Measurements from ENCODE around the gene FOXK1. TPM values are rescaled to one million over a fixed set of nuclear protein-coding genes. Genes with fewer than 3 reads are reported as not detected.

Gene FOXK1
- polyA plus RNA-seq, 1 experiment, result 3.4 TPM

DNA sequence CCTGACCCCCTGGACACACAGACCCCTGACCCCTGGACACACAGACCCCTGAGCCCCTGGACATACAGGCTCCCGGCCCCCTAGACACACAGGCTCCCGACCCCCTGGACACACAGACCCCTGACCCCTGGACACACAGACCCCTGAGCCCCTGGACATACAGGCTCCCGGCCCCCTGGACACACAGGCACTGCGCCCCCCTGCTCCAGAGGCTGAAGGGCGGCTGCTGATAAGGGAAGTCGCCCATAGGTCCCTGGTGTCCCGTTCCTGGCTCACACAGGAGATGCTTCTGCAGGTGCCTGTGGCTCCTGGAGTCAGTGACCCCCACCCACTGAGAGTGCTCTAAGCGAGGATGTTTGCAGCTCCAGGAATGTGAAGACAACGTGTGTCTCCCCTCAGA, 89.6 kb downstream of the FOXK1 start:
- ChIA-PET POLR2A (no interaction called here), CTCF (no interaction called here)
- DNase-seq (ENCODE audit: low read depth, low spot score), result no peak
- no peak overlapping the region for H3K4me3 ChIP-seq (ENCODE audit: low read depth, low read length)
- no peaks in the 10 kb centered on the region; the same call in 1 of the 2 replicates for H3K9me3 ChIP-seq (ENCODE audit: control insufficient read depth, insufficient read depth, low read length)
- TF ChIP-seq, protein P1, sequence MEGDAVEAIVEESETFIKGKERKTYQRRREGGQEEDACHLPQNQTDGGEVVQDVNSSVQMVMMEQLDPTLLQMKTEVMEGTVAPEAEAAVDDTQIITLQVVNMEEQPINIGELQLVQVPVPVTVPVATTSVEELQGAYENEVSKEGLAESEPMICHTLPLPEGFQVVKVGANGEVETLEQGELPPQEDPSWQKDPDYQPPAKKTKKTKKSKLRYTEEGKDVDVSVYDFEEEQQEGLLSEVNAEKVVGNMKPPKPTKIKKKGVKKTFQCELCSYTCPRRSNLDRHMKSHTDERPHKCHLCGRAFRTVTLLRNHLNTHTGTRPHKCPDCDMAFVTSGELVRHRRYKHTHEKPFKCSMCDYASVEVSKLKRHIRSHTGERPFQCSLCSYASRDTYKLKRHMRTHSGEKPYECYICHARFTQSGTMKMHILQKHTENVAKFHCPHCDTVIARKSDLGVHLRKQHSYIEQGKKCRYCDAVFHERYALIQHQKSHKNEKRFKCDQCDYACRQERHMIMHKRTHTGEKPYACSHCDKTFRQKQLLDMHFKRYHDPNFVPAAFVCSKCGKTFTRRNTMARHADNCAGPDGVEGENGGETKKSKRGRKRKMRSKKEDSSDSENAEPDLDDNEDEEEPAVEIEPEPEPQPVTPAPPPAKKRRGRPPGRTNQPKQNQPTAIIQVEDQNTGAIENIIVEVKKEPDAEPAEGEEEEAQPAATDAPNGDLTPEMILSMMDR (IDR thresholded peaks at IDR 0.05; ENCODE audit: low read depth, low read length), result no peak
- H3K27me3 ChIP-seq (ENCODE audit: control insufficient read depth, insufficient read depth, low read length), result no peaks in the 10 kb centered on the region
- no peak overlapping the region for H3K27ac ChIP-seq (ENCODE audit: low read depth, low read length)

DNA sequence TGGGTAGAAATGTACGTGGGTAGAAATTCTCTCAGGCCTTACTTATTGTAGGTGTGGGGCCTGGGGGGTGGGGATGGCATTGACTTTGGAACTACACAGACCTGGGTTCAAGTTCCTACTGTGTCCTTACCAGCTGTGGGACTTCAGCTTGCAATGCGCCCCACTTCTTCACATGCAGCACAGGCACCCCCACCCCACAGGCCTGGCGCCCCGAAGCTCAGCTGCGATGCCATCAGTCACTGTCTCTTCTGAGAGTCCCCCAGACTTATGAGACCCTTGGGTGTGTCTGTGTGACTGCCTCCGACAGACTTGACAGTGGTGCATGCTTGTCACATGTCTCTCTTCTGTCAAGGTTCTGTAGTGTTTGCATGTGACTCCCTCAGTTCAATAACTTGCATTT, 90.2 kb downstream of the FOXK1 start:
- DNase-seq (ENCODE audit: low read depth, low spot score), result no peak
- no peaks in the 10 kb centered on the region; the same call in 1 of the 2 replicates for H3K9me3 ChIP-seq (ENCODE audit: control insufficient read depth, insufficient read depth, low read length)
- H3K27me3 ChIP-seq (ENCODE audit: control insufficient read depth, insufficient read depth, low read length), result no peaks in the 10 kb centered on the region
- H3K4me3 ChIP-seq (ENCODE audit: low read depth, low read length), result no peak overlapping the region
- POLR2A ChIA-PET, result no interaction called here
- CTCF ChIA-PET, result no interaction called here
- TF ChIP-seq, protein P1 (IDR thresholded peaks at IDR 0.05; ENCODE audit: low read depth, low read length), result no peak
- H3K27ac ChIP-seq (ENCODE audit: low read depth, low read length), result no peak overlapping the region

DNA sequence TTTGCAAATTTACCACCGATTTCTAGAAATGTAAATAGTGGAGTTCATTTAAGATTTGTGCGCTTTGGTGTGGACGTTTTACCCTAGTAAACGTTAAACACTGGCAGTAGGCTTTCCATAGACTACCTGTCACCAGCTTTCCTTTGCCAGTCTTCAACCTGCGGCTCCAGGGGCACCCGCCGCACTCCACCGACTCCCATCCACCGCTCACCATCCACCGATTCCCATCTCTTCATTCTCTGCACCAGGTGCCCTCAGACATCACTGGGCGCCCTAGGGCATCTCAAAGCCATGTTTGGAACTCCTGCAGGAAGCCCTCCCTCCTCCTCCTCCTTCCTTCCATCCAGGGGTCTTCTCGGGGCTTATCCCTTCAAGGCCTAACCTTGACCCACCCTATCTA, 91.9 kb downstream of the FOXK1 start:
- no peaks in the 10 kb centered on the region; the same call in 1 of the 2 replicates for H3K9me3 ChIP-seq (ENCODE audit: control insufficient read depth, insufficient read depth, low read length)
- ChIA-PET CTCF (interaction anchor here (1.1 kb wide), 1 partner anchor 24 kb away, joined by 3 read pairs; no protein-coding TSS in a partner anchor), POLR2A (no interaction called here)
- H3K27me3 ChIP-seq (ENCODE audit: control insufficient read depth, insufficient read depth, low read length), result no peaks in the 10 kb centered on the region
- TF ChIP-seq, protein P1 (IDR thresholded peaks at IDR 0.05; ENCODE audit: low read depth, low read length), result no peak
- no peak overlapping the region for H3K4me3 ChIP-seq (ENCODE audit: low read depth, low read length)
- no peak overlapping the region for H3K27ac ChIP-seq (ENCODE audit: low read depth, low read length)
- no peak for DNase-seq (ENCODE audit: low read depth, low spot score)

DNA sequence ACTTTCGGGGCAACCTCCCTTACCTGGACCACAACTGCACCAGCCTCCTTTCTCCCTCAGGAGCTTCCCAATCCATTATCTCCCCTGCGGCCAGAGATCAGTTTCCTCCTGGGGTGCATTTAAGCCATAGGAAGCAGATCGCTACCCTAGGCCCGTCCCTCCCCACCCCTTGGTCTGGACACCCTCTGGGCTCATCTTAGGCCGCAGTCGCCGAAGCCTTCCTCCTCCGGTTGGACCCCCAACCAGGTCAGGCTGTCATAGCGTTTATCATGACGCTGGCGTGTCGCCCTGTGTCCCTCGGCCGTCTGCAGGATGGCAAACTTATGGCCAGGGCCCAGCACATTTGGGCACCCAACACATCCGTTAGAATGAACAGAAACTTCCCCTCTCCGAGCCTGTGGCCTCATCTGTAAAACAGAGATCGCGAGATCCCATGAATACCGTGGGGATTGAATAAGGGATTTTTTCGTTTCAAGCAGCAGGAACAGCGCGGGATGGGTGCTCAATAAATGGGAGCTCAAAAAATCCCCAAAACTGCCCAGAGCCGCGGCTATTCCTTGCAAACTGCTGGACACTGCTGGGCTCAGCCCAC, 92.7 kb downstream of the FOXK1 start:
- TF ChIP-seq, protein P1 (IDR thresholded peaks at IDR 0.05; ENCODE audit: low read depth, low read length), result no peak
- Histone ChIP-seq H3K9me3 (ENCODE audit: control insufficient read depth, insufficient read depth, low read length) (no peaks in the 10 kb centered on the region; the same call in 1 of the 2 replicates), H3K4me3 (ENCODE audit: low read depth, low read length) (peak overlapping the region; percentile 98), H3K27me3 (ENCODE audit: control insufficient read depth, insufficient read depth, low read length) (no peaks in the 10 kb centered on the region), H3K27ac (ENCODE audit: low read depth, low read length) (peak overlapping the region; percentile 93)
- peak; percentile 16 for DNase-seq (ENCODE audit: low read depth, low spot score)
- CTCF ChIA-PET, result interaction anchor here (0.6 to 1.5 kb wide), 5 partner anchors 8 to 287 kb away, joined by 3 read pairs; no protein-coding TSS in a partner anchor
- POLR2A ChIA-PET, result interaction anchor here (0.7 to 2.3 kb wide), 17 partner anchors 10 to 199 kb away, joined by 3 to 25 read pairs (median 5); partner anchors contain the start of gene FOXK1

DNA sequence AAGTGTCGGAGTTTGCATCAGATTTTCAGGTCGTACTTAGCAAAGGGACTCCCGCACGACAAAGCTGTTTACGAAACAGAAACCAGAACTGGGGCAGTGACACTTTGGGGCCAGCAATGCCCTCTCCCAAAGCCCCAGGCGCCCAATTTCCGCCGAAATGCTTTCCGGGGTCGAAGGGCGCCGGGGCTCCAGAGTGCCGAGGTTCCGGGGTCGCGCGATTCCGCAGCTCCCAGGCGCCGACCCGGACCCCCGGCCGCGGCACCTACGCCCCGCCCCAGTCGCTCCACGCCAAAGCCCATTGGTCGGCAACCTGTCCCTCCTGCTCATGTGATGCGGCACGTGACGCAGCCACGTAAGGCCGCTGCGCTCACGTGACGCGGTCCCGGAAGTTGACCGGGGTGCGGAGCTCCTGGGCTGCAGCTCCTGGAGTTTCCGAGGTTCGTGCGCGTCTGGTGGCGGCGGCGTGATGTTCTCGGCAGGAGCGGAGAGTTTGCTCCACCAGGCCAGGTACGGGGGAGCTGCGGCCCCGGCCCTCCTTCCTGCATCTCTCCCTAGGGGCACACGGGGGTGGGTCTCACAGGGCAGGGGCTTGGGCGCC, 93.3 kb downstream of the FOXK1 start, which contains the start of gene AP5Z1:
Gene AP5Z1 (plus strand): TSS at position 374 of the 598 bp plus-strand sequence. CDS start 93 bp downstream, at position 467.
- peak; percentile 92 for DNase-seq (ENCODE audit: low read depth, low spot score)
- ChIA-PET CTCF (interaction anchor here (0.6 to 1.5 kb wide), 7 partner anchors 8 to 286 kb away, joined by 3 read pairs; no protein-coding TSS in a partner anchor), POLR2A (interaction anchor here (0.6 to 2.3 kb wide), 21 partner anchors 9 to 286 kb away, joined by 3 to 25 read pairs (median 4); partner anchors contain the start of gene FOXK1)
- Histone ChIP-seq H3K27ac (ENCODE audit: low read depth, low read length) (peak within 1 kb of the TSS; percentile 93), H3K9me3 (ENCODE audit: control insufficient read depth, insufficient read depth, low read length) (no peaks in the 10 kb centered on the region; the same call in 1 of the 2 replicates), H3K27me3 (ENCODE audit: control insufficient read depth, insufficient read depth, low read length) (no peaks in the 10 kb centered on the region), H3K4me3 (ENCODE audit: low read depth, low read length) (peak within 1 kb of the TSS; percentile 98)
- TF ChIP-seq, protein P1 (IDR thresholded peaks at IDR 0.05; ENCODE audit: low read depth, low read length), result no peak
